ENCODE data around the gene ILK. TPM values are rescaled to one million over a fixed set of nuclear protein-coding genes. Genes with fewer than 3 reads are reported as not detected.

ILK gene
- total RNA-seq, 2 donors from 2014 or later, result 125 to 136 TPM

DNA sequence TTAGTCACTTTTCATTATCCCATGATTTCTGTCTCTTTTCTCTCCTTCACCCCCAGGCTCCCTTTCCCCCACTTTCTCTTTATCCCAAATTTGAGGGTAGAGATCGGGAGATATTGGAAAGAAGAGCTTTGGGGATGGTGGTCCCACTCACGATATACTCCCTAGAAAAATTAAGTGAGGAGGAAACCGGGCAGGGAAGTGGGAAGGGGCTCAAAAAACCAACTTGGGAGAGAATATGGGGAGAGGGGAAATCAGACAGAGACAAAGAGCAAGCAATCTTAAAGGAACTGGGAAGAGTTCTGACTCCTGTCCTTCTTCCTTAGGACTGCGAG lies 53.0 kb downstream of the ILK start:
- WGBS, 2 experiments (ENCODE audit: insufficient coverage in 1 of 2, insufficient read length in 1 of 2), result 67 to 79% methylated on average over 3 to 4 of the region's 4 CpGs
- Histone ChIP-seq H3K4me1 (ENCODE audit: control insufficient read depth, insufficient read depth, low read length) (no peaks in the 10 kb centered on the region), H3K4me3 (ENCODE audit: low read length) (peak overlapping the region; percentile 87), H3K9me3 (ENCODE audit: control insufficient read depth, low read length) (no peaks in the 10 kb centered on the region), H3K36me3 (ENCODE audit: control insufficient read depth, insufficient read depth, low read length) (no peaks in the 10 kb centered on the region), H3K9ac (ENCODE audit: extremely low read depth, low read length, poor library complexity, severe bottlenecking) (peak overlapping the region; percentile 64), H3K27ac (ENCODE audit: low read depth, low read length) (no peak overlapping the region), H3K27me3 (ENCODE audit: control insufficient read depth, insufficient read depth, low read length, poor library complexity, severe bottlenecking) (peaks cover 17% of the 10 kb centered on the region)
- Mint-ChIP-seq H3K36me3 (ENCODE audit: low read depth) (no peaks in the 10 kb centered on the region), H3K27ac (no peak overlapping the region), H3K4me1 (no peaks in the 10 kb centered on the region), H3K27me3 (ENCODE audit: insufficient read depth) (peaks cover 19% of the 10 kb centered on the region), H3K9me3 (no peaks in the 10 kb centered on the region), H3K4me3 (peak overlapping the region; percentile 60)
- TF ChIP-seq CTCF (conservative IDR thresholded peaks at IDR 0.05), result no peak
- DNase-seq, result no peak

DNA sequence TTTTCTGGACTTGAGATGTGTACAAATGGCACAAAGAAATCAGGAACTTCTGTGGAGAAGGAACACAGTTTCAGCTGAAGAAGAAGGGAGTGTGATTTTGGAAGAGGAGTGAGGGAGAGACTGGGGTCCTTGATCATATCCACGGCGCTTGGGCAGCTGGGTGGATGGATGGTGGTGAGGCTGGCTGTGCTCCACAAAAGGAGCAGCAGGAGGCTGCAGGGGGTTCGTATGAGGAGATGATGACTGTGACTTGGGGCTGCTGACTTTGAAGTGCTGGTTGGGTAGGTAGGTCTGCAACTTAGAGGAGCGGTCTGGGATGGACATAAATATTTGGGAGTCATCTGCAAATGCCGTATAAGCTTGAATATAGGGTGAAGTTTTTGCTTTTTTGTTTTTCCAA lies 53.4 kb downstream of the ILK start:
- Mint-ChIP-seq H3K9me3 (no peaks in the 10 kb centered on the region), H3K4me1 (no peaks in the 10 kb centered on the region), H3K27ac (no peak overlapping the region), H3K27me3 (ENCODE audit: insufficient read depth) (peaks cover 19% of the 10 kb centered on the region), H3K4me3 (peak overlapping the region; percentile 60), H3K36me3 (ENCODE audit: low read depth) (no peaks in the 10 kb centered on the region)
- no peak for DNase-seq
- Histone ChIP-seq H3K4me1 (ENCODE audit: control insufficient read depth, insufficient read depth, low read length) (no peaks in the 10 kb centered on the region), H3K27ac (ENCODE audit: low read depth, low read length) (no peak overlapping the region), H3K4me3 (ENCODE audit: low read length) (peak overlapping the region; percentile 87), H3K36me3 (ENCODE audit: control insufficient read depth, insufficient read depth, low read length) (no peaks in the 10 kb centered on the region), H3K9ac (ENCODE audit: extremely low read depth, low read length, poor library complexity, severe bottlenecking) (no peak overlapping the region), H3K27me3 (ENCODE audit: control insufficient read depth, insufficient read depth, low read length, poor library complexity, severe bottlenecking) (peaks cover 17% of the 10 kb centered on the region), H3K9me3 (ENCODE audit: control insufficient read depth, low read length) (no peaks in the 10 kb centered on the region)
- TF ChIP-seq CTCF (conservative IDR thresholded peaks at IDR 0.05), result no peak
- 55 to 72% methylated on average over 3 to 5 of the region's 5 CpGs for WGBS, 2 experiments (ENCODE audit: insufficient coverage in 1 of 2, insufficient read length in 1 of 2)

DNA sequence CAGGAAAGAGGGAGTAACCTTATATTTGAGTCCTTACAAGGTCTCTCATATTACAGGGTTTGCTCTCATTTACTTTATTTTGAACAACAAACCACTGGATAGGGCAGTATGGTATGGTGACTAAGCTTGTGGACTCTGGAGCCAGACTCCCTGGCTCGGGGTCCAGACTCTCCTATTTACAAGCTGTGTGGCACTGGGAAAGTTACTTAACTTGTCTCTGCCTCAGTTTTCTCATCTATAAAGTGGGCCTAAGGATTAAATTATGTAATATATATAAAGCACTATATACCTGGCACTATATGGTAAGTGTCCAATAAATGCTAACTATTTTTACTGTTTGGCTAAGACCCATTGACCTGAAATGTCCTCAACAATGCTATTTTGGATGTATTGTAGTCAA lies 53.8 kb downstream of the ILK start:
- no peak overlapping the region for H3K9ac ChIP-seq (ENCODE audit: extremely low read depth, low read length, poor library complexity, severe bottlenecking)
- Mint-ChIP-seq H3K4me3 (peak overlapping the region; percentile 60), H3K27ac (no peak overlapping the region), H3K4me1 (no peaks in the 10 kb centered on the region), H3K27me3 (ENCODE audit: insufficient read depth) (peaks cover 19% of the 10 kb centered on the region), H3K36me3 (ENCODE audit: low read depth) (no peaks in the 10 kb centered on the region), H3K9me3 (no peaks in the 10 kb centered on the region)
- no peak overlapping the region for H3K27ac ChIP-seq (ENCODE audit: low read depth, low read length)
- H3K4me3 ChIP-seq (ENCODE audit: low read length), result no peak overlapping the region
- TF ChIP-seq CTCF (conservative IDR thresholded peaks at IDR 0.05), result no peak
- H3K36me3 ChIP-seq (ENCODE audit: control insufficient read depth, insufficient read depth, low read length), result no peaks in the 10 kb centered on the region
- peaks cover 17% of the 10 kb centered on the region for H3K27me3 ChIP-seq (ENCODE audit: control insufficient read depth, insufficient read depth, low read length, poor library complexity, severe bottlenecking)
- WGBS, 2 experiments (ENCODE audit: insufficient coverage in 1 of 2, insufficient read length in 1 of 2), result no CpG with 5 or more reads among the region's 1 CpG
- H3K9me3 ChIP-seq (ENCODE audit: control insufficient read depth, low read length), result no peaks in the 10 kb centered on the region
- no peaks in the 10 kb centered on the region for H3K4me1 ChIP-seq (ENCODE audit: control insufficient read depth, insufficient read depth, low read length)
- no peak for DNase-seq

Measured in endodermal cell (in vitro differentiated cells).